PC-3 (cell line): Measurements from ENCODE around the gene CAPN3. TPM values are rescaled to one million over a fixed set of nuclear protein-coding genes. Genes with fewer than 3 reads are reported as not detected.

Source experiments
- ATAC-seq: fragments of 200-7000 bp; cut with Tn5 transposase; 2 replicates; pipeline ENCODE4 v1.9.1; 2020; ENCODE audit warnings: mild to moderate bottlenecking, moderate library complexity
- BruUV-seq: library from RNA; stranded (reverse); fragments of 400-500 nt; replicated peaks from 2 replicates; lab custom pipeline; 2021; lab: Mats Ljungman, UMichigan
- CTCF ChIA-PET: fragments of 300-600 bp; sonication (Branson Sonifier 250); formaldehyde crosslinking; loops from one replicate; lab custom pipeline; 2022; ENCODE audit warnings: antibody characterized with exemption; lab: Charles Lee
- POLR2A ChIA-PET: fragments of 300-600 bp; sonication (Branson Sonifier 250); formaldehyde crosslinking; loops from one replicate; lab custom pipeline; 2022; ENCODE audit warnings: antibody characterized with exemption; ENCODE audit not compliant: unreplicated experiment; lab: Charles Lee
- DNase-seq: peaks from one replicate; pipeline ENCODE4 v3.0.0-alpha.2; 2015
- H2AFZ ChIP-seq: fragments of 300-600 bp; sonication (generic); 2 replicates; pipeline ENCODE4 v1.6.0; 2016; ENCODE audit warnings: antibody characterized with exemption, low read length
- H3F3A ChIP-seq: fragments of 300-600 bp; sonication (generic); one replicate; pipeline ENCODE4 v1.6.0; 2017; ENCODE audit warnings: antibody characterized with exemption, low read length, control low read depth, mild to moderate bottlenecking; ENCODE audit not compliant: unreplicated experiment
- H3K27ac ChIP-seq: fragments of 300-600 bp; sonication (generic); 2 replicates; pipeline ENCODE4 v1.5.1; 2016; ENCODE audit warnings: mild to moderate bottlenecking, low read length
- H3K27me3 ChIP-seq: fragments of 300-600 bp; sonication (generic); 2 replicates; pipeline ENCODE4 v1.6.1; 2016; ENCODE audit warnings: low read length, mixed read lengths
- H3K36me3 ChIP-seq: fragments of 300-600 bp; sonication (generic); 2 replicates; pipeline ENCODE4 v1.6.1; 2016; ENCODE audit warnings: low read depth, mixed run types, low read length, mixed read lengths
- H3K4me1 ChIP-seq: fragments of 300-600 bp; sonication (generic); 2 replicates; pipeline ENCODE4 v1.5.1; 2016; ENCODE audit warnings: low read length; ENCODE audit not compliant: insufficient read depth
- H3K4me2 ChIP-seq: fragments of 300-600 bp; sonication (generic); 2 replicates; pipeline ENCODE4 v1.6.0; 2016; ENCODE audit warnings: low read length
- H3K4me3 ChIP-seq: fragments of 300-600 bp; sonication (generic); 2 replicates; pipeline ENCODE4 v1.5.1; 2016; ENCODE audit warnings: mild to moderate bottlenecking, low read length, mixed read lengths
- H3K79me2 ChIP-seq: fragments of 300-600 bp; sonication (generic); 2 replicates; pipeline ENCODE4 v1.6.1; 2017; ENCODE audit warnings: low read length, mixed read lengths
- H3K9ac ChIP-seq: fragments of 300-600 bp; sonication (generic); 2 replicates; pipeline ENCODE4 v1.6.0; 2016; ENCODE audit warnings: mild to moderate bottlenecking, low read length
- H3K9me2 ChIP-seq: fragments of 300-600 bp; sonication (generic); replicated peaks from 2 replicates; pipeline ENCODE4 v1.6.1; 2016; ENCODE audit warnings: mixed run types, low read length, mixed read lengths
- H3K9me3 ChIP-seq: fragments of 300-600 bp; sonication (generic); 2 replicates; pipeline ENCODE4 v1.6.1; 2016; ENCODE audit warnings: low read length, mixed read lengths
- H4K20me1 ChIP-seq: fragments of 300-600 bp; sonication (generic); 2 replicates; pipeline ENCODE4 v1.6.1; 2016; ENCODE audit warnings: low read length, mixed read lengths
- CTCF ChIP-seq: fragments of 300-600 bp; sonication (generic); conservative IDR thresholded peaks from 2 replicates; pipeline ENCODE4 v1.5.1; 2017; ENCODE audit warnings: antibody characterized with exemption, low read depth, mild to moderate bottlenecking, low read length
- EZH2 ChIP-seq: fragments of 300-600 bp; sonication (generic); IDR thresholded peaks from one replicate; pipeline ENCODE4 v1.6.1; 2017; ENCODE audit warnings: antibody characterized with exemption, mild to moderate bottlenecking, low read length; ENCODE audit not compliant: unreplicated experiment
- EZH2phosphoT487 ChIP-seq: fragments of 300-600 bp; sonication (generic); IDR thresholded peaks from 2 replicates; pipeline ENCODE4 v1.6.1; 2018; ENCODE audit warnings: mild to moderate bottlenecking, antibody characterized with exemption, low read length, borderline replicate concordance
- intact Hi-C: fragments of 100-400 bp; cut with micrococcal nuclease; formaldehyde crosslinking; loops from 2 replicates; pipeline ENCODE4 v1.9.0; 2023
- total RNA-seq: library from RNA; depleted of rRNA; stranded (reverse); fragments of >200 nt; gene quantifications from 2 replicates; pipeline ENCODE4 v1.2.3, GENCODE V29; 2014

The CAPN3 gene
- total RNA-seq, 1 experiment from 2014 or later: 0.40 TPM

- intact Hi-C loops: no loop called here
- no peaks in the 10 kb centered on the region for H3K79me2 ChIP-seq
Measured at GRCh38 chr15:42404461-42405235, 45.3 kb downstream of the CAPN3 start.

GRCh38 chr15:42405863-42406482 lies 46.7 kb downstream of the CAPN3 start:
- POLR2A ChIA-PET: no interaction called here
- no peaks in the 10 kb centered on the region for H3K79me2 ChIP-seq
- intact Hi-C loops: no loop called here
- DNase-seq: no peak
- H3K9me3 ChIP-seq: no peaks in the 10 kb centered on the region
- no peak overlapping the region for H3K27ac ChIP-seq
- TF ChIP-seq CTCF (no peak), EZH2phosphoT487 (no peak), EZH2 (no peak)
- H4K20me1 ChIP-seq: no peaks in the 10 kb centered on the region
- H3K27me3 ChIP-seq: no peaks in the 10 kb centered on the region
- no peak overlapping the region for H3K9ac ChIP-seq
- no peak overlapping the region for H2AFZ ChIP-seq
- CTCF ChIA-PET: no interaction called here
- no peaks in the 10 kb centered on the region for H3K9me2 ChIP-seq
- H3K4me2 ChIP-seq: no peak overlapping the region
- no peak overlapping the region for H3K4me3 ChIP-seq
- no peaks in the 10 kb centered on the region for H3K36me3 ChIP-seq
- no peaks in the 10 kb centered on the region for H3K4me1 ChIP-seq
- no peak for ATAC-seq
- BruUV-seq: no TSS peak
- no peaks in the 10 kb centered on the region for H3F3A ChIP-seq

More at GRCh38 chr15:42404461-42405235, 45.3 kb downstream of the CAPN3 start:
- ATAC-seq: no peak
- no peak overlapping the region for H2AFZ ChIP-seq
- H3K36me3 ChIP-seq: no peaks in the 10 kb centered on the region
- DNase-seq: no peak
- TF ChIP-seq EZH2 (no peak), CTCF (no peak), EZH2phosphoT487 (no peak)
- no TSS peak for BruUV-seq
- H3F3A ChIP-seq: no peaks in the 10 kb centered on the region
- POLR2A ChIA-PET: interaction anchor here (0.5 kb wide), 1 partner anchor 966 kb away, joined by 3 read pairs; no protein-coding TSS in a partner anchor
- no peak overlapping the region for H3K9ac ChIP-seq
- no peak overlapping the region for H3K27ac ChIP-seq
- H4K20me1 ChIP-seq: no peaks in the 10 kb centered on the region
- CTCF ChIA-PET: no interaction called here
- no peaks in the 10 kb centered on the region for H3K9me2 ChIP-seq
- no peaks in the 10 kb centered on the region for H3K27me3 ChIP-seq
- H3K4me1 ChIP-seq: no peaks in the 10 kb centered on the region
- no peak overlapping the region for H3K4me3 ChIP-seq
- H3K9me3 ChIP-seq: no peaks in the 10 kb centered on the region
- no peak overlapping the region for H3K4me2 ChIP-seq

- Histone ChIP-seq H3F3A (no peaks in the 10 kb centered on the region), H3K79me2 (no peaks in the 10 kb centered on the region), H3K27ac (no peak overlapping the region), H3K36me3 (peaks cover 7% of the 10 kb centered on the region), H3K27me3 (no peaks in the 10 kb centered on the region), H3K4me2 (no peak overlapping the region), H2AFZ (no peak overlapping the region), H4K20me1 (no peaks in the 10 kb centered on the region), H3K4me3 (no peak overlapping the region), H3K9me3 (no peaks in the 10 kb centered on the region), H3K4me1 (no peaks in the 10 kb centered on the region), H3K9me2 (no peaks in the 10 kb centered on the region), H3K9ac (no peak overlapping the region)
- POLR2A ChIA-PET: no interaction called here
- CTCF ChIA-PET: no interaction called here
- TF ChIP-seq EZH2phosphoT487: no peak
- TF ChIP-seq EZH2: no peak
- no peak for TF ChIP-seq CTCF
- intact Hi-C loops: no loop called here
- BruUV-seq: no TSS peak
- DNase-seq: no peak
- no peak for ATAC-seq
Measured at GRCh38 chr15:42408178-42408577, 48.9 kb downstream of the CAPN3 start.
